KOPT-K1 (cell line): Measurements from ENCODE around the gene TRIM38.
"Not testable (repeated sequence)": the region's sequence is repeated elsewhere in the genome, so short reads cannot be mapped to it uniquely, and the experiment has no call there.

Source experiments
- H3K27ac ChIP-seq: fragments of 200-600 bp; sonication (generic); 2 replicates; pipeline ENCODE4 v1.5.1; 2016; ENCODE audit warnings: antibody characterized with exemption, mild to moderate bottlenecking, low read depth, low read length; ENCODE audit not compliant: poor library complexity, severe bottlenecking
- H3K36me3 ChIP-seq: fragments of 200-600 bp; sonication (generic); 2 replicates; pipeline ENCODE4 v1.5.1; 2017; ENCODE audit warnings: antibody characterized with exemption, mild to moderate bottlenecking, low read length, moderate library complexity; ENCODE audit not compliant: insufficient read depth
- H3K9me3 ChIP-seq: fragments of 200-600 bp; sonication (generic); 2 replicates; pipeline ENCODE4 v1.5.1; 2017; ENCODE audit warnings: antibody characterized with exemption, low read length, mild to moderate bottlenecking; ENCODE audit not compliant: insufficient read depth, poor library complexity, severe bottlenecking

Gene TRIM38

GRCh38 chr6:25999225-25999624 lies 36.6 kb downstream of the TRIM38 start:
- H3K36me3 ChIP-seq, H3K27ac ChIP-seq, H3K9me3 ChIP-seq: not testable (repeated sequence)

GRCh38 chr6:26000366-26001144 lies 38.0 kb downstream of the TRIM38 start:
- H3K36me3 ChIP-seq: no peaks in the 10 kb centered on the region; the same call in 1 of the 2 replicates
- H3K27ac ChIP-seq: no peak overlapping the region
- H3K9me3 ChIP-seq: no peaks in the 10 kb centered on the region

- no peaks in the 10 kb centered on the region for H3K9me3 ChIP-seq
- no peaks in the 10 kb centered on the region; the same call in 1 of the 2 replicates for H3K36me3 ChIP-seq
- no peak overlapping the region for H3K27ac ChIP-seq
Observed at GRCh38 chr6:26003102-26003694, 40.6 kb downstream of the TRIM38 start.

GRCh38 chr6:26006086-26006939 lies 43.7 kb downstream of the TRIM38 start:
- H3K9me3 ChIP-seq: no peaks in the 10 kb centered on the region
- no peaks in the 10 kb centered on the region for H3K36me3 ChIP-seq
- H3K27ac ChIP-seq: no peak overlapping the region

- not testable (repeated sequence) for H3K9me3 ChIP-seq, H3K27ac ChIP-seq, H3K36me3 ChIP-seq
Observed at GRCh38 chr6:26006940-26007305, 44.3 kb downstream of the TRIM38 start.

GRCh38 chr6:26008470-26008869 lies 45.9 kb downstream of the TRIM38 start:
- no peaks in the 10 kb centered on the region for H3K36me3 ChIP-seq
- H3K9me3 ChIP-seq: no peaks in the 10 kb centered on the region
- no peak overlapping the region for H3K27ac ChIP-seq

GRCh38 chr6:26009817-26010216 lies 47.2 kb downstream of the TRIM38 start:
- Histone ChIP-seq H3K9me3 (no peaks in the 10 kb centered on the region), H3K27ac (no peak overlapping the region), H3K36me3 (no peaks in the 10 kb centered on the region)

GRCh38 chr6:26012061-26012460 lies 49.5 kb downstream of the TRIM38 start:
- no peaks in the 10 kb centered on the region for H3K36me3 ChIP-seq
- no peaks in the 10 kb centered on the region for H3K9me3 ChIP-seq
- no peak overlapping the region for H3K27ac ChIP-seq

- H3K27ac ChIP-seq, H3K9me3 ChIP-seq, H3K36me3 ChIP-seq: not testable (repeated sequence)
Observed at GRCh38 chr6:26014386-26014785, 51.8 kb downstream of the TRIM38 start.

GRCh38 chr6:26016245-26016962 lies 53.8 kb downstream of the TRIM38 start:
- Histone ChIP-seq H3K36me3 (no peaks in the 10 kb centered on the region), H3K27ac (no peak overlapping the region)

GRCh38 chr6:26016963-26017631 lies 54.5 kb downstream of the TRIM38 start:
- no peaks in the 10 kb centered on the region for H3K36me3 ChIP-seq
- peaks cover 5% of the 10 kb centered on the region for H3K9me3 ChIP-seq
- H3K27ac ChIP-seq: no peak overlapping the region

More at GRCh38 chr6:26016245-26016962, 53.8 kb downstream of the TRIM38 start:
- peaks cover 5% of the 10 kb centered on the region for H3K9me3 ChIP-seq

GRCh38 chr6:26017632-26017966 lies 55.0 kb downstream of the TRIM38 start:
- peaks cover 5% of the 10 kb centered on the region for H3K9me3 ChIP-seq
- no peak overlapping the region for H3K27ac ChIP-seq

GRCh38 chr6:26019261-26019830 lies 56.7 kb downstream of the TRIM38 start:
- no peaks in the 10 kb centered on the region for H3K36me3 ChIP-seq
- H3K27ac ChIP-seq: no peak overlapping the region
- peaks cover 5% of the 10 kb centered on the region for H3K9me3 ChIP-seq

More at GRCh38 chr6:26017632-26017966, 55.0 kb downstream of the TRIM38 start:
- H3K36me3 ChIP-seq: no peaks in the 10 kb centered on the region

GRCh38 chr6:26019967-26020328 lies 57.3 kb downstream of the TRIM38 start:
- Histone ChIP-seq H3K9me3 (peaks cover 5% of the 10 kb centered on the region), H3K27ac (no peak overlapping the region), H3K36me3 (no peaks in the 10 kb centered on the region)
